ENCODE data around the gene KLHDC2. TPM values are rescaled to one million over a fixed set of nuclear protein-coding genes. Genes with fewer than 3 reads are reported as not detected.
"Not testable (repeated sequence)": the region's sequence is repeated elsewhere in the genome, so short reads cannot be mapped to it uniquely, and the experiment has no call there.

KLHDC2 gene
- polyA plus RNA-seq, 1 experiment, result 81.6 TPM

- Histone ChIP-seq H3K4me3 (ENCODE audit: low read depth, low read length) (no peak overlapping the region), H3K27me3 (ENCODE audit: control insufficient read depth, insufficient read depth, low read length) (no peaks in the 10 kb centered on the region), H3K27ac (ENCODE audit: low read depth, low read length) (no peak overlapping the region), H3K9me3 (ENCODE audit: control insufficient read depth, insufficient read depth, low read length) (no peaks in the 10 kb centered on the region)
- POLR2A ChIA-PET, result no interaction called here
- CTCF ChIA-PET, result no interaction called here
- no peak for TF ChIP-seq CTCF (IDR thresholded peaks at IDR 0.05; ENCODE audit: low read depth, low read length)
- no peak for DNase-seq (ENCODE audit: low read depth, low spot score)
Observed at GRCh38 chr14:49778421-49778820, 10.5 kb downstream of the KLHDC2 start.

GRCh38 chr14:49781040-49781439 is 13.1 kb downstream of the KLHDC2 start:
- ChIA-PET CTCF (interaction anchor here (0.8 kb wide), 1 partner anchor 85 kb away, joined by 3 read pairs; no protein-coding TSS in a partner anchor), POLR2A (interaction anchor here (0.7 kb wide), 1 partner anchor 461 kb away, joined by 3 read pairs; no protein-coding TSS in a partner anchor)
- DNase-seq (ENCODE audit: low read depth, low spot score); H3K4me3 ChIP-seq (ENCODE audit: low read depth, low read length); H3K27ac ChIP-seq (ENCODE audit: low read depth, low read length); H3K27me3 ChIP-seq (ENCODE audit: control insufficient read depth, insufficient read depth, low read length); H3K9me3 ChIP-seq (ENCODE audit: control insufficient read depth, insufficient read depth, low read length): not testable (repeated sequence)

- Histone ChIP-seq H3K4me3 (ENCODE audit: low read depth, low read length) (no peak overlapping the region), H3K27ac (ENCODE audit: low read depth, low read length) (no peak overlapping the region), H3K9me3 (ENCODE audit: control insufficient read depth, insufficient read depth, low read length) (no peaks in the 10 kb centered on the region), H3K27me3 (ENCODE audit: control insufficient read depth, insufficient read depth, low read length) (no peaks in the 10 kb centered on the region)
- DNase-seq (ENCODE audit: low read depth, low spot score), result no peak
- TF ChIP-seq CTCF (IDR thresholded peaks at IDR 0.05; ENCODE audit: low read depth, low read length), result no peak
- POLR2A ChIA-PET, result no interaction called here
- CTCF ChIA-PET, result interaction anchor here (0.8 kb wide), 1 partner anchor 20 kb away, joined by 4 read pairs; no protein-coding TSS in a partner anchor
Observed at GRCh38 chr14:49783394-49784014, 15.6 kb downstream of the KLHDC2 start.

GRCh38 chr14:49786315-49786714 is 18.4 kb downstream of the KLHDC2 start:
- H3K9me3 ChIP-seq (ENCODE audit: control insufficient read depth, insufficient read depth, low read length), result no peaks in the 10 kb centered on the region
- H3K27me3 ChIP-seq (ENCODE audit: control insufficient read depth, insufficient read depth, low read length), result no peaks in the 10 kb centered on the region
- no peak for TF ChIP-seq CTCF (IDR thresholded peaks at IDR 0.05; ENCODE audit: low read depth, low read length)
- ChIA-PET POLR2A (no interaction called here), CTCF (no interaction called here)
- H3K27ac ChIP-seq (ENCODE audit: low read depth, low read length), result no peak overlapping the region
- H3K4me3 ChIP-seq (ENCODE audit: low read depth, low read length), result no peak overlapping the region
- no peak for DNase-seq (ENCODE audit: low read depth, low spot score)

GRCh38 chr14:49792618-49793017 is 24.7 kb downstream of the KLHDC2 start:
- H3K9me3 ChIP-seq (ENCODE audit: control insufficient read depth, insufficient read depth, low read length), result no peaks in the 10 kb centered on the region
- no peak for TF ChIP-seq CTCF (IDR thresholded peaks at IDR 0.05; ENCODE audit: low read depth, low read length)
- CTCF ChIA-PET, result no interaction called here
- POLR2A ChIA-PET, result no interaction called here
- H3K4me3 ChIP-seq (ENCODE audit: low read depth, low read length), result no peak overlapping the region
- DNase-seq (ENCODE audit: low read depth, low spot score), result no peak
- H3K27me3 ChIP-seq (ENCODE audit: control insufficient read depth, insufficient read depth, low read length), result no peaks in the 10 kb centered on the region
- H3K27ac ChIP-seq (ENCODE audit: low read depth, low read length), result no peak overlapping the region

Data from AG04450 (cell line).